T-cell (primary cell): ENCODE data around the gene LRRC4B. TPM values are rescaled to one million over a fixed set of nuclear protein-coding genes. Genes with fewer than 3 reads are reported as not detected.

ENCODE experiments used
- ATAC-seq, 4 experiments: fragments of 200-7000 bp in 3 of 4; fragments of 150-1000 bp in 1 of 4; cut with Tn5 transposase; replicated peaks in 1 of 4; 1 replicate in 3 of 4; 2 replicates in 1 of 4; pipeline ENCODE4 v1.10.0; 2021; ENCODE audit warnings: moderate library complexity in 3 of 4, mild to moderate bottlenecking in 2 of 4, moderate number of reproducible peaks in 1 of 4
- CTCF ChIA-PET, 2 donors: fragments of 300-600 bp; sonication (Branson Sonifier 250); formaldehyde crosslinking; loops; one replicate each; lab custom pipeline; 2022; ENCODE audit warnings: antibody characterized with exemption in 2 of 2; lab: Charles Lee
- POLR2A ChIA-PET, 2 donors: fragments of 300-600 bp; sonication (Branson Sonifier 250); formaldehyde crosslinking; loops; one replicate each; lab custom pipeline; 2022; ENCODE audit warnings: antibody characterized with exemption in 2 of 2; lab: Charles Lee
- DNase-seq, 35 experiments: peaks; one replicate each; pipeline versions ENCODE4 v3.0.0 to v3.0.0-alpha.2; 2013 to 2023
- H3K27ac ChIP-seq: one replicate; pipeline ENCODE4 v1.5.1; 2013; ENCODE audit warnings: low read length
- H3K27me3 ChIP-seq, 2 experiments: replicated peaks in 1 of 2; 1 replicate in 1 of 2; 2 replicates in 1 of 2; pipeline versions ENCODE4 v1.6.1 to v1.7.0; 2013; ENCODE audit warnings: low read length in 1 of 2, mixed read lengths in 1 of 2; ENCODE audit not compliant: control insufficient read depth in 2 of 2, insufficient read depth in 2 of 2; ENCODE audit errors: extremely low read depth in 1 of 2
- H3K36me3 ChIP-seq, 2 donors: 1 replicate in 1 of 2; 2 replicates in 1 of 2; pipeline versions ENCODE4 v1.6.1 to v1.7.0; 2013; ENCODE audit warnings: low read length in 1 of 2; ENCODE audit not compliant: control insufficient read depth in 2 of 2, insufficient read depth in 1 of 2; ENCODE audit errors: extremely low read depth in 1 of 2
- H3K4me1 ChIP-seq, 2 experiments: 1 replicate in 1 of 2; 2 replicates in 1 of 2; pipeline versions ENCODE4 v1.6.1 to v1.7.0; 2013; ENCODE audit warnings: low read length in 2 of 2, mixed read lengths in 1 of 2; ENCODE audit not compliant: insufficient read depth in 2 of 2, control insufficient read depth in 1 of 2; ENCODE audit errors: extremely low read depth in 1 of 2
- H3K4me3 ChIP-seq, 2 donors: 1 replicate in 1 of 2; 2 replicates in 1 of 2; pipeline versions ENCODE4 v1.5.1 to v1.7.0; 2013; ENCODE audit warnings: mild to moderate bottlenecking in 2 of 2, low read length in 1 of 2, moderate library complexity in 1 of 2; ENCODE audit not compliant: control insufficient read depth in 1 of 2; ENCODE audit errors: extremely low read depth in 1 of 2
- H3K9me3 ChIP-seq: 2 replicates; pipeline ENCODE4 v1.7.0; 2013
- H3K27ac Mint-ChIP-seq, 2 donors: one replicate each; pipeline ENCODE4 v1.8.0; 2020 to 2021; ENCODE audit warnings: mild to moderate bottlenecking in 2 of 2, mixed read lengths in 2 of 2
- H3K27me3 Mint-ChIP-seq, 2 donors: one replicate each; pipeline ENCODE4 v1.8.0; 2021 to 2022; ENCODE audit warnings: mixed read lengths in 2 of 2
- H3K36me3 Mint-ChIP-seq: one replicate; pipeline ENCODE4 v1.8.0; 2021; ENCODE audit warnings: mixed read lengths
- H3K4me1 Mint-ChIP-seq, 3 donors: one replicate each; pipeline ENCODE4 v1.8.0; 2020 to 2022; ENCODE audit warnings: mixed read lengths in 3 of 3, mild to moderate bottlenecking in 1 of 3
- H3K4me3 Mint-ChIP-seq, 3 donors: one replicate each; pipeline ENCODE4 v1.8.0; 2020 to 2022; ENCODE audit warnings: mild to moderate bottlenecking in 3 of 3, mixed read lengths in 3 of 3, moderate library complexity in 3 of 3
- H3K9me3 Mint-ChIP-seq, 3 donors: one replicate each; pipeline ENCODE4 v1.8.0; 2020 to 2022; ENCODE audit warnings: mixed read lengths in 3 of 3
- WGBS: methylation state at CpG from one replicate; pipeline ENCODE4 v1.1.5; 2013; ENCODE audit warnings: missing lambda C conversion rate; ENCODE audit not compliant: insufficient coverage; 5-methylcytosine and 5-hydroxymethylcytosine counted together
- total RNA-seq, 35 experiments: library from RNA in 6 of 35; stranded (reverse) in 6 of 35; fragments of 120-200 nt in 1 of 35; gene quantifications; one replicate each; pipeline versions ENCODE4 v1.2.1 to v1.2.4 and lab custom pipeline; 2013 to 2026

Gene LRRC4B
- total RNA-seq, 5 donors from 2014 or later (not counting 1 experiment from before 2014, with no cell fraction given) = not detected

- no peaks in the 10 kb centered on the region for H3K36me3 Mint-ChIP-seq
- Histone ChIP-seq H3K27me3 (peaks cover 2 to 88% of the 10 kb centered on the region in 2 experiments), H3K9me3 (no peaks in the 10 kb centered on the region), H3K27ac (no peak overlapping the region), H3K4me3 (no peak overlapping the region), H3K4me1 (peaks cover 0 to 20% of the 10 kb centered on the region in 2 experiments), H3K36me3 (no peaks in the 10 kb centered on the region)
- H3K9me3 Mint-ChIP-seq = no peaks in the 10 kb centered on the region
- ChIA-PET POLR2A (no interaction called here), CTCF (no interaction called here)
- ATAC-seq (no peak), DNase-seq (no peak)
- no peak overlapping the region for H3K27ac Mint-ChIP-seq
- peaks cover 6 to 21% (median 17%) of the 10 kb centered on the region in 3 donors for H3K4me1 Mint-ChIP-seq
- WGBS = 43% methylated on average over 18 of the region's 22 CpGs
- peaks cover 55 to 67% of the 10 kb centered on the region in 2 donors for H3K27me3 Mint-ChIP-seq
- no peak overlapping the region for H3K4me3 Mint-ChIP-seq
Observed at GRCh38 chr19:50564229-50565105, 3.8 kb downstream of the LRRC4B start.

GRCh38 chr19:50563597-50563996 is 4.6 kb downstream of the LRRC4B start:
- H3K4me3 Mint-ChIP-seq = peak overlapping the region in 1 of 3 donors; percentile 3
- Histone ChIP-seq H3K4me1 (peaks cover 0 to 20% of the 10 kb centered on the region in 2 experiments), H3K36me3 (no peaks in the 10 kb centered on the region), H3K9me3 (no peaks in the 10 kb centered on the region), H3K4me3 (no peak overlapping the region), H3K27ac (no peak overlapping the region), H3K27me3 (peaks cover 2 to 89% of the 10 kb centered on the region in 2 experiments)
- POLR2A ChIA-PET = no interaction called here
- DNase-seq (no peak), ATAC-seq (no peak)
- WGBS = 66% methylated on average over 6 of the region's 6 CpGs
- H3K4me1 Mint-ChIP-seq = peaks cover 5 to 21% (median 15%) of the 10 kb centered on the region in 3 donors
- CTCF ChIA-PET = no interaction called here
- H3K36me3 Mint-ChIP-seq = no peaks in the 10 kb centered on the region
- no peak overlapping the region for H3K27ac Mint-ChIP-seq
- H3K9me3 Mint-ChIP-seq = no peaks in the 10 kb centered on the region
- H3K27me3 Mint-ChIP-seq = peaks cover 50 to 69% of the 10 kb centered on the region in 2 donors

GRCh38 chr19:50562996-50563395 is 5.2 kb downstream of the LRRC4B start:
- POLR2A ChIA-PET = no interaction called here
- CTCF ChIA-PET = no interaction called here
- Histone ChIP-seq H3K4me1 (peaks cover 0 to 20% of the 10 kb centered on the region in 2 experiments), H3K4me3 (no peak overlapping the region), H3K36me3 (no peaks in the 10 kb centered on the region), H3K9me3 (no peaks in the 10 kb centered on the region), H3K27ac (no peak overlapping the region), H3K27me3 (peaks cover 2 to 90% of the 10 kb centered on the region in 2 experiments)
- no peak for DNase-seq
- no peak for ATAC-seq
- Mint-ChIP-seq H3K9me3 (no peaks in the 10 kb centered on the region), H3K4me1 (peaks cover 5 to 21% (median 15%) of the 10 kb centered on the region in 3 donors), H3K36me3 (no peaks in the 10 kb centered on the region), H3K4me3 (no peak overlapping the region), H3K27ac (no peak overlapping the region), H3K27me3 (peaks cover 52 to 74% of the 10 kb centered on the region in 2 donors)
- WGBS = 78% methylated on average over 5 of the region's 9 CpGs

GRCh38 chr19:50562329-50562728 is 5.9 kb downstream of the LRRC4B start:
- Mint-ChIP-seq H3K27me3 (peaks cover 52 to 78% of the 10 kb centered on the region in 2 donors), H3K9me3 (no peaks in the 10 kb centered on the region), H3K4me3 (no peak overlapping the region), H3K4me1 (peaks cover 5 to 21% (median 15%) of the 10 kb centered on the region in 3 donors), H3K36me3 (no peaks in the 10 kb centered on the region), H3K27ac (no peak overlapping the region)
- DNase-seq (no peak), ATAC-seq (no peak)
- Histone ChIP-seq H3K27ac (no peak overlapping the region), H3K36me3 (no peaks in the 10 kb centered on the region), H3K4me1 (peaks cover 0 to 18% of the 10 kb centered on the region in 2 experiments), H3K4me3 (no peak overlapping the region), H3K9me3 (no peaks in the 10 kb centered on the region), H3K27me3 (peaks cover 2 to 90% of the 10 kb centered on the region in 2 experiments)
- WGBS = 67% methylated on average over 3 of the region's 4 CpGs
- ChIA-PET POLR2A (no interaction called here), CTCF (no interaction called here)

GRCh38 chr19:50559636-50560035 is 8.6 kb downstream of the LRRC4B start:
- H3K27ac Mint-ChIP-seq = no peak overlapping the region
- ChIA-PET CTCF (no interaction called here), POLR2A (no interaction called here)
- H3K4me1 ChIP-seq = peaks cover 3 to 13% of the 10 kb centered on the region in 2 experiments
- H3K9me3 ChIP-seq = no peaks in the 10 kb centered on the region
- peaks cover 46 to 81% of the 10 kb centered on the region in 2 donors for H3K27me3 Mint-ChIP-seq
- no peak overlapping the region for H3K4me3 ChIP-seq
- WGBS = 69% methylated on average over 9 of the region's 10 CpGs
- no peaks in the 10 kb centered on the region for H3K9me3 Mint-ChIP-seq
- H3K27ac ChIP-seq = no peak overlapping the region
- H3K36me3 ChIP-seq = no peaks in the 10 kb centered on the region
- H3K27me3 ChIP-seq = peaks cover 5 to 90% of the 10 kb centered on the region in 2 experiments
- DNase-seq = no peak
- no peaks in the 10 kb centered on the region for H3K36me3 Mint-ChIP-seq
- no peak for ATAC-seq
- H3K4me3 Mint-ChIP-seq = no peak overlapping the region
- H3K4me1 Mint-ChIP-seq = peaks cover 4 to 14% (median 11%) of the 10 kb centered on the region in 3 donors

GRCh38 chr19:50558449-50558848 is 9.8 kb downstream of the LRRC4B start:
- ChIA-PET POLR2A (no interaction called here), CTCF (interaction anchor here in 1 of 2 donors (0.9 kb wide), 1 partner anchor 14 kb away, joined by 3 read pairs; no protein-coding TSS in a partner anchor)
- Mint-ChIP-seq H3K36me3 (no peaks in the 10 kb centered on the region), H3K4me3 (no peak overlapping the region), H3K27ac (no peak overlapping the region), H3K27me3 (peaks cover 44 to 81% of the 10 kb centered on the region in 2 donors), H3K4me1 (peaks cover 4 to 10% (median 6%) of the 10 kb centered on the region in 3 donors), H3K9me3 (no peaks in the 10 kb centered on the region)
- DNase-seq (no peak), ATAC-seq (no peak)
- H3K27ac ChIP-seq = no peak overlapping the region
- H3K9me3 ChIP-seq = no peaks in the 10 kb centered on the region
- 93% methylated on average over 12 of the region's 13 CpGs for WGBS
- no peak overlapping the region for H3K4me3 ChIP-seq
- H3K4me1 ChIP-seq = peaks cover 3 to 13% of the 10 kb centered on the region in 2 experiments
- peaks cover 3 to 87% of the 10 kb centered on the region in 2 experiments for H3K27me3 ChIP-seq
- H3K36me3 ChIP-seq = no peaks in the 10 kb centered on the region
